ENCODE results near the gene PPP3CA. TPM values are rescaled to one million over a fixed set of nuclear protein-coding genes. Genes with fewer than 3 reads are reported as not detected.

Gene PPP3CA
- total RNA-seq, 1 experiment from 2014 or later = 31.0 TPM

GRCh38 chr4:101321481-101322042 is 25.8 kb downstream of the PPP3CA start:
- ATAC-seq = no peak
- Histone ChIP-seq H3K9me3 (ENCODE audit: control insufficient read depth, insufficient read depth, low read depth, low read length) (no peaks in the 10 kb centered on the region), H3K4me1 (ENCODE audit: control insufficient read depth, insufficient read depth, low read length) (no peaks in the 10 kb centered on the region), H3K4me3 (ENCODE audit: low read depth in 2 of 2, low read length in 2 of 2) (no peak overlapping the region), H3K36me3 (ENCODE audit: control insufficient read depth, insufficient read depth, low read length) (no peaks in the 10 kb centered on the region), H3K27me3 (ENCODE audit: control insufficient read depth, insufficient read depth, low read length) (no peaks in the 10 kb centered on the region), H3K27ac (ENCODE audit: low read length) (no peak overlapping the region)
- TF ChIP-seq TCF7L2 (IDR thresholded peaks at IDR 0.05; ENCODE audit: low read depth, low read length) (no peak), SIN3A (IDR thresholded peaks at IDR 0.05; ENCODE audit: borderline replicate concordance, insufficient read depth, low read depth, low read length) (no peak), POLR2AphosphoS5 (IDR thresholded peaks at IDR 0.05; ENCODE audit: low read depth, low read length) (no peak), REST (IDR thresholded peaks at IDR 0.05; ENCODE audit: insufficient read depth in 1 of 2, low read depth in 2 of 2, low read length in 1 of 2) (no peak)
- TF ChIP-seq, protein P1, sequence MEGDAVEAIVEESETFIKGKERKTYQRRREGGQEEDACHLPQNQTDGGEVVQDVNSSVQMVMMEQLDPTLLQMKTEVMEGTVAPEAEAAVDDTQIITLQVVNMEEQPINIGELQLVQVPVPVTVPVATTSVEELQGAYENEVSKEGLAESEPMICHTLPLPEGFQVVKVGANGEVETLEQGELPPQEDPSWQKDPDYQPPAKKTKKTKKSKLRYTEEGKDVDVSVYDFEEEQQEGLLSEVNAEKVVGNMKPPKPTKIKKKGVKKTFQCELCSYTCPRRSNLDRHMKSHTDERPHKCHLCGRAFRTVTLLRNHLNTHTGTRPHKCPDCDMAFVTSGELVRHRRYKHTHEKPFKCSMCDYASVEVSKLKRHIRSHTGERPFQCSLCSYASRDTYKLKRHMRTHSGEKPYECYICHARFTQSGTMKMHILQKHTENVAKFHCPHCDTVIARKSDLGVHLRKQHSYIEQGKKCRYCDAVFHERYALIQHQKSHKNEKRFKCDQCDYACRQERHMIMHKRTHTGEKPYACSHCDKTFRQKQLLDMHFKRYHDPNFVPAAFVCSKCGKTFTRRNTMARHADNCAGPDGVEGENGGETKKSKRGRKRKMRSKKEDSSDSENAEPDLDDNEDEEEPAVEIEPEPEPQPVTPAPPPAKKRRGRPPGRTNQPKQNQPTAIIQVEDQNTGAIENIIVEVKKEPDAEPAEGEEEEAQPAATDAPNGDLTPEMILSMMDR (IDR thresholded peaks at IDR 0.05) = no peak
- DNase-seq (ENCODE audit: low read depth, low spot score) = no peak
- in situ Hi-C loops (cut with HindIII; ENCODE audit: low pct_unique_long_range_greater_than_20kb, low sequenced_read_pairs) (no loop called here), intact Hi-C loops (cut with micrococcal nuclease; ENCODE audit: unreplicated experiment) (no loop called here)
- CTCF ChIA-PET = no interaction called here
- BruUV-seq (replicated peaks) = no TSS peak
- POLR2A ChIA-PET = no interaction called here

GRCh38 chr4:101315786-101316185 is 31.5 kb downstream of the PPP3CA start:
- TF ChIP-seq REST (IDR thresholded peaks at IDR 0.05; ENCODE audit: insufficient read depth in 1 of 2, low read depth in 2 of 2, low read length in 1 of 2) = no peak
- TF ChIP-seq, protein P1 (IDR thresholded peaks at IDR 0.05) = no peak
- TF ChIP-seq SIN3A (IDR thresholded peaks at IDR 0.05; ENCODE audit: borderline replicate concordance, insufficient read depth, low read depth, low read length) = no peak
- no peak for TF ChIP-seq POLR2AphosphoS5 (IDR thresholded peaks at IDR 0.05; ENCODE audit: low read depth, low read length)
- no peak for TF ChIP-seq TCF7L2 (IDR thresholded peaks at IDR 0.05; ENCODE audit: low read depth, low read length)
- no peak overlapping the region for H3K4me3 ChIP-seq (ENCODE audit: low read depth in 2 of 2, low read length in 2 of 2)
- no TSS peak for BruUV-seq (replicated peaks)
- in situ Hi-C loops (cut with HindIII; ENCODE audit: low pct_unique_long_range_greater_than_20kb, low sequenced_read_pairs) = no loop called here
- no peaks in the 10 kb centered on the region for H3K4me1 ChIP-seq (ENCODE audit: control insufficient read depth, insufficient read depth, low read length)
- intact Hi-C loops (cut with micrococcal nuclease; ENCODE audit: unreplicated experiment) = no loop called here
- ATAC-seq (no peak), DNase-seq (ENCODE audit: low read depth, low spot score) (no peak)
- CTCF ChIA-PET = no interaction called here
- no peaks in the 10 kb centered on the region for H3K36me3 ChIP-seq (ENCODE audit: control insufficient read depth, insufficient read depth, low read length)
- H3K27me3 ChIP-seq (ENCODE audit: control insufficient read depth, insufficient read depth, low read length) = no peaks in the 10 kb centered on the region
- no peaks in the 10 kb centered on the region for H3K9me3 ChIP-seq (ENCODE audit: control insufficient read depth, insufficient read depth, low read depth, low read length)
- POLR2A ChIA-PET = no interaction called here
- no peak overlapping the region for H3K27ac ChIP-seq (ENCODE audit: low read length)
